GM18511 (cell line): ENCODE measurements around the gene SLC25A44.
"Not testable (repeated sequence)": the region's sequence is repeated elsewhere in the genome, so short reads cannot be mapped to it uniquely, and the experiment has no call there.

ENCODE experiments used
- ATAC-seq: cut with Tn5 transposase; IDR thresholded peaks from one replicate; pipeline ENCODE4 v1.9.1; 2021; ENCODE audit warnings: mild to moderate bottlenecking, moderate library complexity; ENCODE audit not compliant: unreplicated experiment

The SLC25A44 gene

GRCh38 chr1:156162430-156163037 lies 31.4 kb upstream of the SLC25A44 start:
- ATAC-seq: no peak

DNA sequence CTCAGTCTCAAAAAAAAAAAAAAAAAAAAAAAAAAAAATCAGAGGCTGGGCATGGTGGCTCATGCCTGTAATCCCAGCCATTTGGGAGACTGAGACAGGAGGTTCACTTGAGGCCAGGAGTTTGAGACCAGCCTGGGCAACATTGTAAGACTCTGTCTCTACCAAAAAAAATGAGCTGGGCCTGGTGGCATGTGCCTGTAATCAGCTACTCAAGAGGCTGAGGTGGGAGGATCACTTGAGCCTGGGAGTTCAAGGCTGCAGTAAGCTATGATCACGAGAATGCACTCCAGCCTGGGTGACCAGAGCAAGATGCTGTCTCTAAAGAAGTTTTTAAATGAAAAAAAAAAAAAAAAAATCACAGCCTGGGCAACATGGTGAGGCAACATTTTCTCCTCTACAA lies 30.2 kb upstream of the SLC25A44 start:
- no peak for ATAC-seq

DNA sequence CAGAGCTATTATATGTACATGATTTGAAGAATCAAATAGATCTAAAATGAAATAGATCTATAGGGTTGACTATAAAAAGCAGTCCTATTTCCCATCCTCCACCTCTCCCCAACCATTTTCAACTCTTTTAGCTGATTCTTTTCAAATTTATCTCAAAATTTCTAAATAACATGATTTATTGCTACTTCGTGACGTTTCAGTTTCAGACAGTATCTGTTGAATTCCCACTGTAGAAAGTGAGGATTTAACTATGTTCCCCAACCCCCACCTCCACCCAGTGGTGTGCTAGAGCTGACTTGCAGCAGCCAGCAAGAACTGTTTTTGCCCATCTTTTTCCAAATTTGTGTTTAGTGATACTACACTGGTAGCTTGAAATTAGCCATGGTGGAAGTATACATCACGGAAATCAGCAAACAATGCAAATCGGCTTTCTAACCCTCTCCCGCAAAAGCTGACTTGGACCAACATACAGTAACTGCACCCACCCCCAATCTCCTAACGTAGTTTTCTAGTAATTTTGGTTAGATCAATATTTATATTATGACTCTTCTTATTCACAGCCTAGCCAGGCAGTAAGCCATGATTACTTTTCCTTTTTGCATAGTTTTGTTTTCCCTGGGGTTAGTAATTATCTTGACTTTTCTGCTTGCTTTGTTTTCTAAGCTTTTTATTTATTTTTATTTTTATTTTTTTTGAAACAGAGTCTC lies 29.6 kb upstream of the SLC25A44 start:
- ATAC-seq: no peak

GRCh38 chr1:156165083-156165482 lies 28.8 kb upstream of the SLC25A44 start:
- no peak for ATAC-seq

GRCh38 chr1:156167536-156167935 lies 26.4 kb upstream of the SLC25A44 start:
- no peak for ATAC-seq

- ATAC-seq: no peak
Measured at GRCh38 chr1:156172696-156173470, 21.0 kb upstream of the SLC25A44 start.

- ATAC-seq: no peak
Measured at GRCh38 chr1:156176610-156177210, 17.2 kb upstream of the SLC25A44 start.

GRCh38 chr1:156177919-156178654 lies 15.8 kb upstream of the SLC25A44 start:
- ATAC-seq: no peak

DNA sequence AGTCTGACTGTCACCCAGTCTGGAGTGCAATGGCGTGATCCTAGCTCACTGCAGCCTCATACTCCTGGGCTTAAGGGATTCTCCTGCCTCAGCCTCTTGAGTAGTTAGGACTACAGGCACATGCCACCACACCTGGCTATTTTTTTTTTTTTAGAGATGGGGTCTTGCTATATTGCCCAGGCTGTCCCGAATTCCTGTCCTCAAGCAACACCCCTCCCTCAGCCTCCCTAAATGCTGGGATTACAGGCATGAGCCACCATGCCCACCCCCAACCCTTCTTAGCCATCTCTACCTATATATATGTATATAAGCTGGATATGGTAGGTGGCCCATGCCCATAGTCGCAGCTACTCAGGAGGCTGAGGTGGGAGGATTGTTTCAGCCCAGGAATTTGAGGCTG lies 13.4 kb upstream of the SLC25A44 start:
- no peak for ATAC-seq

DNA sequence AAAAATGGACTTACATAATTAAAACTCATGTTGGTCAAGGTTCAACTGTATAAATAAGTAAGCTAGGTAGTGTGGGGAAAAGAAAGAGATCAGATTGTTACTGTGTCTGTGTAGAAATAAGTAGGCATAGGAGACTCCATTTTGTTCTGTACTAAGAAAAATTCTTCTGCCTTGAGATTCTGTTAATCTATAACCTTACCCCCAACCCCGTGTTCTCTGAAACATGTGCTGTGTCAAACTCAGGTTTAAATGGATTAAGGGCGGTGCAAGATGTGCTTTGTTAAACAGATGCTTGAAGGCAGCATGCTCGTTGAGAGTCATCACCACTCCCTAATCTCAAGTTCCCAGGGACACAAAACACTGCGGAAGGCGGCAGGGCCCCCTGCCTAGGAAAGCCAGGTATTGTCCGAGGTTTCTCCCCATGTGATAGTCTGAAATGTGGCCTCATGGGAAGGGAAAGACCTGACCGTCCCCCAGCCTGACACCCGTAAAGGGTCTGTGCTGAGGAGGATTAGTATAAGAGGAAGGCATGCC lies 12.4 kb upstream of the SLC25A44 start:
- not testable (repeated sequence) for ATAC-seq

- not testable (repeated sequence) for ATAC-seq
Measured at GRCh38 chr1:156182010-156182779, 11.7 kb upstream of the SLC25A44 start.

DNA sequence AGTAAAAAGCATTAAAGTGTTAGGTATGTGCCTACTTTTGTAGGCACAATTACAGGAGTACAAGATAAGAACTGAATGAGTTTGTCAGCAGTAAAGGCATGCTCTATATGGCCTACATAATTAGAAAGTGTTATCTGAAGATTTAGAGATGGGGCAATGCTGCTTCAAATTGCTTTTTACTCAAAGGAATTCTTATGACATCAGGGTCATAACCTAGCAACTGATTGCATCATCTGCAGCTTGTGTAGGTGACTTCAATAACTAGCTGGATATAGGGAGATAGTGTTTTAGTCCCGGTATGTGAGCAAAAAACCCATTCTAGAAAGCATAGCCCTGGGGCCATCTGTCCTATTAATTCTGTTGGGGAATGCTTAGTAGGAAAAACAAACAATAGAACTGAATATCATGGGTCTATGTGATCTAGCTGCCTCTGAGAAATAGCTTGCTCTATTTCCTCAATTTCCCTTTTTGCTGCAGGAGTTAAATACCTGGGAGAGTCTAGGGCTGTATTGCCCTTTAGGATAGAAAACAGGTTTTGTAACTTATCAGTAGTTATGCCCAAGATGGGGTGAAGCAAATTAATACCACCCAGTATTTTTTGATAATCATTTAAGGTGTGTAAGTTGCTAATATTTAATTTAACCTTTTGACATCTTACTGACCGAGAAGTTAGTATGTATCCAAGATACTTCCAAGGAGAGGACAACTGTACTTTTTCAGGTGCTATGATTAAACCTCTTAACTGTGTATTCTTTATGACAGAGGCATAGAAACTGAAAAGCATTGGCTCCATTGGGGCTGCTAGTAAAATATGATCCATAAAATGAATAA lies 7.3 kb upstream of the SLC25A44 start:
- ATAC-seq: not testable (repeated sequence)

DNA sequence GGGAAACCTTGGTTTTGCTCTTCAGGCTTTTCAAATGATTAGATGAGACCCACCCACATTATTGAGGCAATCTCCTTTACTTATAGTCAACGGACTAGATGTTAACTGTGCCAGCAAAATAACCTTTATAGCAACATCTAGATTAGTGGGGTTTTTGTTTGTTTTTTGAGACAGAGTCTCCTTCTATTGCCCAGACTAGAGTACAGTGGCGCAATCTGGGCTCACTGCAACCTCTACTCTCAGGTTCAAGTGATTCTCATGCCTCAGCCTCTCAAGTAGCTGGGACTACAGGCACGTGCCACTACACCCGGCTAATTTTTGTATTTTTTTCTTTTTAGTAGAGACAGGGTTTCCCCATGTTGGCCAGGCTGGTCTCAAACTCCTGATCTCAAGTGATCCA lies 3.6 kb upstream of the SLC25A44 start:
- not testable (repeated sequence) for ATAC-seq

DNA sequence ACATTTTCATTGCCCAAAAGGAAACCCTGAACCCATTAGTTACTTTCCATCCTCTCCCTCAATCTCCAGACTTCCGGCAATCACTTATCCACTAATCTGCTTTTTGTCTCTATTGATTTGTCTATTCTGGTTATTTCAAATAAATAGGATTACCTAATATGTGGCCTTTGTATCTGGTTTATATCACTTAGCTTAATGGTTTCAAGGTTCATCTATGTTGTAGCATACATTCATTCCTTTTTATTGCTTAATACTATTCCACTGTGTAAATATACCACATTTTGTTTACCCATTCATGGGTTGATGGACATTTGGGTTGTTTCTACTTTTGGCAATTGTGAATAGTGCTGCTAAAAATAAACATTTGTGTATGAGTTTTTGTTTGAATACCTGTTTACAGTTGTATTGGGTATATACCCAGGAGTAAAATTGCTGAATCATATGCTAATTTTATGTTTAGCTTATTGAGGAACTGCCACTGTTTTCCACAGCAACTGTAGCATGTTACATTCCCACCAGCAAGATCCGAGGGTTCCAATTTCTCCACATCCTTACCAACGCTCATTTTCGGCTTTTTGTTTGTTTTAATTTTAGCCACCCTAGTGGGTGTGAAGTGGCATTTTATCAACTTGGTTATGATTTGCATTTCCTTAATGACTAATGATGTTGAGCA lies 2.5 kb upstream of the SLC25A44 start:
- no peak for ATAC-seq

GRCh38 chr1:156193208-156193487 lies 756 bp upstream of the SLC25A44 start:
- ATAC-seq: no peak

- peak; percentile 10 for ATAC-seq
Measured at GRCh38 chr1:156194300-156194652, 372 bp downstream of the SLC25A44 start.

DNA sequence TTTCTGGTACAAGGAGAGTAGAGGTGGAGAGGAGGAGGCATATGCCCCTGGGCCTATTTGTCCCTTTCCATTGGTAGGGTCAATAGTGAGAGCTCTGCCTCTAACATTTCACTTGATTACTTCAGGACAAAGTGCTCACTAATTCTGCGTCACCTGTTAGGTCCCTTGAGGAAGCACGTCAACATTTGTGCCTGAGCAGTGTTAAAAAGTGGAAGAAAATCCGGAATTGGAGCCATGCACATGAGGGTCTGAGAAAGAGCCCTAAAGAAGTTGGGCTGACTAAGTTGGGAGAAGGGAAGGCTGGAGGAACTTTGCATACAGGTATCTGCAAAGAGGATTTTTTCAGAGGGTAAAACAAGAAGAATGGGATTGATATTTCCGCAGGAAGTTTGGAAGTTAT lies 1.9 kb downstream of the SLC25A44 start:
- no peak for ATAC-seq

GRCh38 chr1:156196445-156196844 lies 2.5 kb downstream of the SLC25A44 start:
- ATAC-seq: no peak
